Measurements from ENCODE around the gene SOX10.

The SOX10 gene

DNA sequence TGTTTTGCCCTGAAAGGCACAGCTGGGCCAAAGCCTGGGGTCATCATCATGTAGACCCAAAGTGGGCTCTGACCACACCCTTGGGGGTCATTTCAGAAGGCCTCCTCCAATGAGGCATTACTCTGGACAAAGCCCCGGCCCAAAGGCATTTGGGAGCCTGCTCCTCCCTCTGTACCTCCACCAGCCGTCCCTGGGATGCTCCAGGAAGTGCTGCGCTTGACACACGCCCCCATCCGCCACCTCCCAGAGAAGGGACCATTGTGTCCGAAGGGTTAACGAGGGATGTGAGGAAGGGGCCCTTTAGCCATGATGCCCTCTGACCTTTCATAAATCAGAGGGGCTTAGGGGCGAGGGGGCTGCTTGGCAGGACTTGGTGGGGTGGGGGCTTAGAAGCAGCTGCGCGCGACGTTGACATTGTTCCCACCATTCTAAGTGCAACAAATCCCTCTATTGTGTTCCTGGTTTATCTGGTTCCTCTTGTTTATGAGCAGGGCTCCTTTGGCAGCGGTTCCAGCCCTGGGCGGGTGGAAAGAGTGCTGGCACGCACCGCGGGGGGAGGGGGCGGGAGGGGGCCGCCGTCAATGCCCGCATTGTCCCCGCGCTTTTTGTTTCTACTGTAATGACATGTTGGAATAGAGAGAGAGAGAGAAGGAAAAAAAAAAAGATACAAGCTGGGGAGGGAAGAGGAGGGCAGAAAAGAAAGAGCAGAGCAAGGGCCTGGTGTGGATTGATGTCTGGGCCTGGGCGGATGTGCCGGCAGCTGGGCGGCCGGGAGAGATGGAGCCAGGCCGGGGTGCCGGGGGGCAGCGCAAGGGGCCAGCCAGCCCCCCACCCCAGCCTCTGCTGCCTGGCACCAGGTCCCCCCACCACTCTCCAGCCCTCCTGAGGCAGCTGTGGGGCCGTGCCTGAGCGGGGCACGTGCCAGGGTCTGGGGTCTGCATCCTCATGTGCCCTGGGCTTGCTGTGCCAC, 32.1 kb upstream of the SOX10 start:
- no peak for DNase-seq (ENCODE audit: low read depth)

- no peak for DNase-seq (ENCODE audit: low read depth)
Measured at GRCh38 chr22:38014083-38014482, 29.7 kb upstream of the SOX10 start.

DNA sequence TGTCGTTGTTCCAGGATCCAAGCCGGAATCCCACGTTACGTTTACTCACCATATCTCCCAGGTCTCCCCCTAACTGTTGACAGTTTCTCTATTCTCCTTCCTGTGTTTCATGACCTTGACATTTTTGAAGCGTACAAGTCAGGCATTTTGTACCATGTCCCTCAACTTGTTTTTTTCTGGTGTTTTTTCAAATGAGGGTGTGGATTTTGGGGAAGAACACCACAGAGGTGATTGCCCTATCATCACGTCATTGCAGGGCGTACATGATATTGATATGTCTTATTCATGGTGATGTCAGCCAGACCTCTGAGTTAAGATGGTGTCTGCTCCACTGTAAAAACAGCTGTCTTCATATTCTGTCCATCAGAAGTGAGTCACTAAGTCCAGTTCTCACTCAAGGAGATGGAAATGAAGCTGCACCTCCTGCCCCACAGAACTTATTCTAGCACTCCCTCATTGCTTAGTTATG, 28.3 kb upstream of the SOX10 start:
- no peak for DNase-seq (ENCODE audit: low read depth)

DNA sequence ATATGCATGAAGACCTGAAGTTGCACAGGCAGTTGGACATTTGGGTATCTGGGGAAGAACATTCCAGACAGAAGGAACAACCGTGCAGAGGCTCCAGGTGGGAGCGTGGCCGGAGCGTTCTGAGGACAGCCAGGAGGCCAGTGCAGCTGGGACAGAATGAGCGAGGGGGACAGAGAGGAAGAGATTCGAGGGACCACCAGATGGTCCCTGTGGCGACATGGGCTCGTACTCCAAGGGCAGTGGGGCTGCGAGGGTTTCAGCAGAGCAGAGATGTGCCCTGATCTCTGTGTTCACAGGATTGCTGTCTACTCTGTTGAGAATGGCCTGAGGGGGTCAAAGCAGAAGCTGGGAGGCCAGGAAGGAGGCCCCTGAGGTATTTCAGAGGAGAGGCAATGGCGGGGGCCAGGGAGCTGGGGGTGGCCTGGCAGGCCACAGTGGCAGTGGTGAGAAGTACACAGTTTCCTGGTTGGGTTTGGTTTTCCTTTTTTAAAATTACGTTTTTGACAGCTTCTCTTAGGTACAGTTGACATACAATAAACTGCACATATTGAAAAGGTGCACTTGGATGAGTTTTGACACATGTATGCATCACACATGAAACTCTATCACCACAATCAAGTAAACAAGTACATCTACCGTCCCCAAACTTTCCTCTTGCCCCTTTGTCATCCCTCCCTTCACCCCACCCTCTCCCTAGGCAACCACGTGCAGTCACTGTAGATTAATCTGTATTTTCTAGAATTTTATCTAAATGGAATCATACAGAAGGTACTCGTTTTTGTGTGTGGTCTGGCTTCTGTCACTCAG, 24.8 kb upstream of the SOX10 start:
- no peak for DNase-seq (ENCODE audit: low read depth)

GRCh38 chr22:38007330-38007902, 23.1 kb upstream of the SOX10 start:
- no peak for DNase-seq (ENCODE audit: low read depth)

GRCh38 chr22:38006906-38007305, 22.6 kb upstream of the SOX10 start:
- DNase-seq (ENCODE audit: low read depth) = no peak

- no peak for DNase-seq (ENCODE audit: low read depth)
Measured at GRCh38 chr22:38005943-38006342, 21.6 kb upstream of the SOX10 start.

- no peak for DNase-seq (ENCODE audit: low read depth)
Measured at GRCh38 chr22:37999640-38000272, 15.4 kb upstream of the SOX10 start.

DNA sequence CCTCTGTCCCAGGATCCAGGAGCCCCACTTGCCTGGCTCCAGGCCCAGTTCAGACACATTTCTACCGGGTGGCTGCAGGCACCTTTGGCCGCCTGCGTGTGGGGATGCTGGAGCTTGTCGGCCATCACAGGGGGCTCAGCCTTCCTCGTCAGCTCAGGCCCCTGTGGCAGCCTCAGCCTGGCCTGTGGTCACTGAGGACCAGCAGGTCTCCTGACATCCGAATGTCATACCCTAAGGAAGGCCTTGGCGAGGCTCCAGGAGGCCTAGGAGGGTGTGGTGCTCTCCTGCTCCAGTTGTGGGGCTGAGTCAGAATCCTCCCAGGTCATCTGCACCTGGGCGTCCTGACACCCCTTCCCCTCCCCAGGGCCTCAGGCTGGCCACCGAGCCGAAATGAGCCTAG, 14.9 kb upstream of the SOX10 start:
- DNase-seq (ENCODE audit: low read depth) = no peak

DNA sequence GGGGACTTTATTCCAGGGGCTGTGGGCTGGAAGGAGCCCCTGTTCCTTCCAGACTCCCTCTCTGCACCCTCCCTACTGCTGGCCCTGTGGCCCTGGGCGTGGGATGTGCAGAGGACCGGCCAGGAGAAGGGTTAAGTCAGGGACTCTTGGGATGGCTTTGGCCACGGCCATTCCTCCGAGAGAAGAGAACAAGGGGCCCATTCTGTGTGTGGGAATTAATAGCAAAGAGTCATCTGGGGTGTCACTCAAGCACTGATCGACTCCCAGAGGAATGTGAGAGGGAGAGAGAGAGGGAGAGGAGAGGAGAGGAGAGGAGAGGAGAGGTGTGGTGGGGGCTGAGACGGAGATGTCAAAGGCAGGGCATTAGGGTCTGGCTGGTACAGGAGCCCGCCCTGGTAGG, 14.2 kb upstream of the SOX10 start:
- no peak for DNase-seq (ENCODE audit: low read depth)

GRCh38 chr22:37996515-37997246, 12.3 kb upstream of the SOX10 start:
- no peak for DNase-seq (ENCODE audit: low read depth)

DNA sequence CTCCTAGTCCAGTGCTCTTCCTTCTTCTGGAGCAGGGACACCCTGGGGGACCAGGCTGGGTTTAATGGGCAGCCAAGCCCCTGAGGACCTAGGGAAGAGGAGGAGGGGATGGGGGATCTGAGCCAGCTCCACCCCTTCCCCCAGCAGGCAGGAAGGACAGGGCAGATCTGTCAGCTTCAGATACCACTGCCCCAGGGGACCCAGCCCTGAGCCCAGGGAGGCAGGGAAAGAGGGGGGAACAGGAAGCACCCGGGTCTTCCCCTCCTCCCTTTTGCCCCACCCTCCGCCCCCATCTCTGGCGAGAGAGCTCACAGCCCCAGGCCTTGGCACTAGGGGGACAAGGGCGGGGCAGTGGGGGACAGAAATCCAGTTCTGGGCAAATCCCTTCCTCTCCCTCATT, 11.7 kb upstream of the SOX10 start:
- no peak for DNase-seq (ENCODE audit: low read depth)

DNA sequence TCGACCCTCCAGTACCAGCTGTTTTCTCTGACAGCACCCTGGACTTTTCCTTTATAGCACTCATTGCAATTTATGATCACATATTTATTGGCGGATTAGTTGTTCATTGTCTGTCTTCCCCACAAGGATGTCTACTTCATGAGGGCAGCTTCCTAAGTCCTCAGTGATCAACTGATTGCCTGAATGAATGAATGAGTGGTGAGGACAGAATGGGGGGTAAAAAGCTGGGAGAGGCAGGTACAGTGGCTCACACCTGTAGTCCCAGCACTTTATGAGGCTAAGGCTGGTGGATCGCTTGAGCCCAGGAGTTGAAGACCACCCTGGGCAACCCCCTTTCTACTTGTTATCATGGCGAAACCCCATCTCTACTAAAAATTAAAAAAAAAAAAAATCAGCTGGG, 11.1 kb upstream of the SOX10 start:
- no peak for DNase-seq (ENCODE audit: low read depth)

GRCh38 chr22:37994982-37995381, 10.6 kb upstream of the SOX10 start:
- no peak for DNase-seq (ENCODE audit: low read depth)

GRCh38 chr22:37994049-37994448, 9.7 kb upstream of the SOX10 start:
- DNase-seq (ENCODE audit: low read depth) = no peak

- DNase-seq (ENCODE audit: low read depth) = no peak
Measured at GRCh38 chr22:37991731-37992442, 7.5 kb upstream of the SOX10 start.

GRCh38 chr22:37990862-37991261, 6.5 kb upstream of the SOX10 start:
- DNase-seq (ENCODE audit: low read depth) = no peak

GRCh38 chr22:37990301-37990700, 5.9 kb upstream of the SOX10 start:
- DNase-seq (ENCODE audit: low read depth) = no peak

- no peak for DNase-seq (ENCODE audit: low read depth)
Measured at GRCh38 chr22:37989146-37990045, 5.0 kb upstream of the SOX10 start.

DNA sequence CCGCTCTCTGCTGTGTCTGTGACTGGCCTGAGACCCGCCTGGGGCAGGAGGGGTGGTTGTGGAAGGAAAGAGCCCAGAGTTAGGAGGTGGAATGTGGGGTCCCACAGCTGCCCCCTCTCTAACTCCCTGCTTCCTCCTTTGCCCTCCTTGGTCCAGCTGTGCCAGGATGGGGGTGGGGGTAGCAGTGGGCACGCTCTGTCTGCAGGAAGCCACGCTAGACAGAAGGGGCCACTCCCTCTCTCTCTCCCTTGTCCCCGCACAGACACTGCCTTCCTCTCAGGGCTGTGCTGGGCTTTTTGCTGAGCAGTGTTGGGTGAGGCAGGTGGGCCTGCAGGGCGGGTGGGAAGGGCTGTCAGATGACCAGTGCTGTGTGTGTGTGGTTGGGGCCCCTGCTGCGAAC, 2.0 kb upstream of the SOX10 start:
- no peak for DNase-seq (ENCODE audit: low read depth)
